HG02970 (cell line): ENCODE results near the gene ATP2A2.

Experiments used
- ATAC-seq: cut with Tn5 transposase; IDR thresholded peaks from one replicate; pipeline ENCODE4 v1.9.1; 2021; ENCODE audit warnings: mild to moderate bottlenecking, moderate library complexity, moderate number of reproducible peaks; ENCODE audit not compliant: unreplicated experiment, low FRiP score

Gene ATP2A2

GRCh38 chr12:110256780-110257431 lies 24.1 kb upstream of the ATP2A2 start:
- ATAC-seq = no peak

DNA sequence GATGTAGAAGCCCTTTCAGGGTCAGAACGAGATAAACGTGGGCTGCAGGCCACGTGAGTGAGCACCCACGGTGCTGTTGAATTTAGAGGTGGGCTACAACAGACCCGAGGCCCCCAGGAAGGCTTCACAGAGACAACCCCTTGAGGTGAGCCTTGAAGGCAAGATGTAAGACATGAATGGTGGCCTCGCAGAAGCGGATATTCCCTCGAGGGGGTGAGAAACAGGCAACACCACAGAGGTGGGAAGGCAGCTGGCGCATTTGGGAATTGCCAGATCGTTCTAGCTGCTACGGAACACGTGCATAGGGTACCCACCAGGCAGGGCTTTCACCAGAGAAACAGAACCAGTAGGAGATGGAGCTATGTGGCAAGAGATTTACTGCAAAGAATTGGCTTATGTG lies 22.6 kb upstream of the ATP2A2 start:
- no peak for ATAC-seq

DNA sequence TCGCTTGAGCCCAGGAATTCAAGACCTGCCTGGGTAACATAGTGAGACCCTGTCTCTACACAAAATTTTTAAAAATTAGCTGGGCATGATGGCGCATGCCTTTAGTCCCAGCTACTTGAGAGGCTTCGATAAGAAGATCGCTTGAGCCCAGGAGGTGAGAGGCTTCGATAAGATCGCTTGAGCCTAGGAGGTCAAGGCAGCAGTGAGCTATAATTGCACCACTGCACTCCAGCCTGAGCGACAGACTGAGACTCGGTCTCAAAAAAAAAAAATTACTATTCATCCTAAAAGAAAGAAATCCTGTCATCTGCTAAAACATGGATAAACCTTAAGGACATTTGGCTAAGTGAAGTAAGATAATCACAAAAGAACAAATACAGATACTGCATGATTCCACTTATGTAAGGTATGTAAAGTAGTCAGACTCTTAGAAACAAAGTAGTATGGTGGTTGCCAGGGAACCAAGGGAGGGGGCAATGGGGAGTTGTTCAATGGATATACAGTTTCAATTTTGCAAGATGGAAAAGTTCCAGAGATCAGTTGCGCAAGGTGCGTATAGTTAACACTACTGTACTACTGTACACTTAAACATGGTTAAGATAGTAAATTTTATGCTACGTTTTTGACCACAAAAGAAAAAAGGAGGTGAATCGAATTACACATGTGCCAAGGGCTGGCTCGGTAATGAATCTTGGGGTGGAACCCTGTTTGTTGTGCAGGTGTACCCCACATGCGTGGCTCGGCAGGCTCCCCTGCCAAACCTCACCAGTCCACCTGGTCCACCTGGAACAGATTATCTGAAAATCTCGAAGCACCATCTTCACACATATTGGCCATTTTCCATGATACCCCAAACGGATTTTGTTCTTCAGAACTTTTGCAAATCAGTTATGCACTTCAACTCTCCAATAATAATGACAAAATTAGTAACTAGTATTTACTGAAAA lies 18.3 kb upstream of the ATP2A2 start:
- ATAC-seq = no peak

- no peak for ATAC-seq
Measured at GRCh38 chr12:110266381-110266960, 14.6 kb upstream of the ATP2A2 start.

DNA sequence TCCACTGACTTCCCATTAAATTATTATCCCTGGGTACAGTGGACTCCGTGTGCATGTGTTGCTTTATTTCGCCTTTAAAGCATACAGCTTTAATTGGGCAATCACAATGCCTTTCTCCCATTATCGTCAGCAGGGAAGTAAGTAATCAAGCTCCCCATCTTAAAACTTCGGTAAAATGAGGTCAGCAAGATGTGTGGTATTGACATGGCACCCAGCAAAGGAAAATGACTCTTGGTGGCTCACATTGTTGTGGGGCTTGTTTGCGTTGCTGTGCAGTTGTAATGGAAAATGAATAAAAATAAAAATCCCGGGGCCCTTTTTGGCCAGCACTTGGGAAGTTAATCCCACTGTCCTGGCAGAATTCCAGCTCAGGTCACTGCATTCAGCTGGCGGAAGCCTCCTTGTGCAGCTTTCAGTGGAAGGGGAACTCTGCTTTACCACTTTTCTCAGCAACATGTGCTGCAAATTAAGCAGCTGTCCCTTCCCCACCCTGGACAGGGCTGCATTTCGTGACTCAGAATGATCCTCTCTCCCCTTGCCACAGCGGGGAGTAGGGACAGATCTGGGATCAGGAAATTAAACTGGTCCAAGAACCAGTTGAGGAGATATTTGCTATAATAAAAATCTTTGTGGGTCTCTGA lies 13.9 kb upstream of the ATP2A2 start:
- ATAC-seq = no peak

GRCh38 chr12:110269622-110270124 lies 11.4 kb upstream of the ATP2A2 start:
- no peak for ATAC-seq

DNA sequence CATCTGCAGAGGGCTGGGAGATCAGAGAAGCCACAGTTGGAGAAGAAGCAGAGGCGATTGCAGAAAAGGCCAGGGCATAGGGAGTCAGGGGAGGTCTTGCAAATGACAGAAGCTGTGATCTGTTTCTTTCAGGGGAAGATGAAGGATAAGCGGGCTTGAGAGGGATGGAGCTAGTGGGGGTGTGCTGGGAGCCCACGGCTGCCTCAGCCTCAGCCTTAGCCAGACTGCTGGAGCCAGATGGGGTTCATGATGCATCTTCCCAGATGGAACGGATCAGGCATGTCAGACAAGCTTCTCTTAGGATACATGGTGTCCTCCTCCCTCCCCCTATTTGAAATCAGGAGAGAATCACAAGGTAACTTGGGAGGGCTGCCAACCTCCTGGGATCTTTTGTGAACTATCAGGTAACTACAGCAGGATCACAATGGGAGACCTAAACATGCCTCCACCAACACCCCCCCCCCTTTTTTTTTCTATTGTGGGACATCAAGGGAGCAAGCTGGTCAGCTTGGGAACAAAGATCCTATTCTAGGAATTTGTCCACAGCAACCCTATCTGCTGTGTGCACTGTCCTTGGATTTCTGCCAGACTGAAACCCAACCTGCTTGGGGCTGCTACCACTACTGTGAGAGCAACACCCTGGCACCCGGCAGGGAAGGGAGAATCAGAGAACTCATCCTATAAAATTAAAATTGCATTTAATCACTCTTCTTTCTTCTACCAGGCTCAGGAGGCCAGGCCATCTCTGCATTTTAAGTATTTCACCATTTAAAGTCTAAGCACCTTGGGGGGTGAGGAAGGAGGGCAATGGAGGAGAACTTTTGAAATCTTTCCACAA lies 10.7 kb upstream of the ATP2A2 start:
- ATAC-seq = no peak

DNA sequence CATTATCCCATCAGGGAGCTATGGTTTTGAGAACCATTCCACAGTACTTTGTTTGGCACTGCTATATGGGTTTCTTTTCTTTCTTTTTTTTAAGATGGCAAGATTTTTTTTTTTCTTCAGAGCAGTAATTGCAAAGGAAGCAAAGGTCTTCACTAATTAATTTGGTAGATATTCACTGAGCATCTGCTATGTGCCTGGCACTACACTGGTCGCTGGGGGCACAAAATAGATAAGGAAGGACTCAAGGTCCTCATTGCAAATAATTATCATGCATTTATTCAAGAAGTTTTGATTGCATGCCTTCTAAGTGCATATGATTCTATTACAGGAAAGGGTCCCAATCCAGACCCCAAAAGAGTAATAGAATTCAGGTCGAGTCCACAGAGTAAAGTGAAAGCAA lies 10.0 kb upstream of the ATP2A2 start:
- no peak for ATAC-seq

DNA sequence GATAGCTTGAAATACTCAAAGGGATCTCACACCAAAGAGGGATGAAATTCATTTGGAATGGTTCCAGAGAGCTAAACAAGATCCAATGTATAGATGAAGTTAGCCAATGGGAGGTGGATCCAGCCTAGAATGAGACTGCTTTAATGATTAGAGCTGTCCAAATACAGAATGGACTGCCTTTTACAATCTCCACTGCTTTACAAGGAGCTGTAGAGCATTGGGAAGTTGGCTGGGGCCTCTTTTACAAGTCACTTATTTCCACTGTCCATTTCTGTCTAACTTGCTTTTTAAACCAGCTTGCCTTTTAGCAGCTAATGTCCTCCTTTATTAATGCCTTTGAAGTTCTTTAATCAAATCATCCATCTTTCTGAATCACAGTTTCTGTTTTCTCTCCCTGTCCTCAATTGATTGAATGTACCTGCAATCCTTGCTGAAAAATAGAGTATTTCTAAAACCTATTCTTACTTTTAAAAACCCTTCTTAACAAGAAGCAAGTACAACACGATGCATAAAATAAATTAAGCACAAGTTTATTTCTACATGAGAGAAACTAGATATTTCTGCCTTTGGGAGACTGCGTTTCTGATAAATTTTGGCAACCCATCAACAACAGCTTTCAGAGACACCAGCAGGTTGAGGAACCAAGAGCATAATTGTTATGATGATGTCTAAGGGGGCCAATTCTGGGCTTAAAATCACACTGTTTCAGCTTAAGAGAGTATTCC lies 3.4 kb upstream of the ATP2A2 start:
- no peak for ATAC-seq

GRCh38 chr12:110278255-110278536 lies 2.9 kb upstream of the ATP2A2 start:
- no peak for ATAC-seq

GRCh38 chr12:110279566-110280375 lies 1.3 kb upstream of the ATP2A2 start:
- no peak for ATAC-seq

DNA sequence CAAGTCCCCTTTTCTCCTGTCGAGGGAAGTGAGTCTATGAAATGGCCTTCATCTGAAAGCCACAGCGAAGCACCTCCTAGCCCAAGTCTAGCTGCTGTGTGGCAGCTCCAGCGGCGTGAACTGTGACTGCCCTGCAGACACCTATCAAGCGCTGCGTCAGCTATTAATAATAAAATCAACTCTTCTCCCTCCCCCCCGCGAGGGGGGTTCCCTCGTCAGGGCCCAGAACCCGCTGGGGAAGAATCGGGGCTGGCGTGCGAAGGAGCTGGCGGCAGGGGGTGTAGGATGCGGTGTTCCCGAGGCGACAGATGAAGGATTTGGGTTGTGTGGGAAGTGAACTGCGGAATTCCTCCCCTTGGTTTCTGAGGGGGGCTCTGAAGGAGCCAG lies 662 bp upstream of the ATP2A2 start:
- no peak for ATAC-seq

DNA sequence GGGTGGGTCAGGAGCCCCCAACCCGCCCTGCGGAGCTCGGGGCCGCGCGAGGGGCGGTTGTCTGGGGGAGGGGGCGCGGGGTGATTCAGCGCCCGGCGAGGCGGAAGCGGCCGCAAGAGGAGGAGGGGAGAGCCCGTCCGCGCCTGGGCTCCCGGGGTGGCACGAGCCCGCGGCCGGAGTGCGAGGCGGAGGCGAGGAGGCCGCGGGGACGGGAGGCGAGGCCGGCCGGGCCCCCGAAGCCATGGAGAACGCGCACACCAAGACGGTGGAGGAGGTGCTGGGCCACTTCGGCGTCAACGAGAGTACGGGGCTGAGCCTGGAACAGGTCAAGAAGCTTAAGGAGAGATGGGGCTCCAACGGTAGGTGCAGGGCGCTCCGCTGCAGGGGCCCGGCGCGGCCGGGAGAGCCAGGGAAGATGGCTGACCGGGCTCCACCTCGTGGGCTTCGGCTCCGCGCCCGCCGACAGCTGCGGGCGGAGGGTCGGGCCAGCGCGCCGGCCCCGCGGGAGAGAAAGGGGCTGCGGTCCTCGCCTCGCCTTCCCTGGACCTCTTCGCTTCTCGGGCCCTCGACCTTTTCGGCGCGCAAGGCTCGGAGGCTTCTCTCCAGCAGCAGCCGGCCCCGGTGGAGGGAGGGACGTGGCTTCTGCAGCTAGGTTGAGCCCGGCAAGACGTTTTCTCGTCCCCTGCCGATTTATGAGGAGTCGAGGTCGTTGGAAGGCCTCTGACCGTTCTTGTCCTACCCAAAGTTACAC lies 677 bp downstream of the ATP2A2 start:
- ATAC-seq = peak; percentile 27

- no peak for ATAC-seq
Measured at GRCh38 chr12:110282300-110282860, 1.3 kb downstream of the ATP2A2 start.

- no peak for ATAC-seq
Measured at GRCh38 chr12:110282956-110283817, 2.1 kb downstream of the ATP2A2 start.

DNA sequence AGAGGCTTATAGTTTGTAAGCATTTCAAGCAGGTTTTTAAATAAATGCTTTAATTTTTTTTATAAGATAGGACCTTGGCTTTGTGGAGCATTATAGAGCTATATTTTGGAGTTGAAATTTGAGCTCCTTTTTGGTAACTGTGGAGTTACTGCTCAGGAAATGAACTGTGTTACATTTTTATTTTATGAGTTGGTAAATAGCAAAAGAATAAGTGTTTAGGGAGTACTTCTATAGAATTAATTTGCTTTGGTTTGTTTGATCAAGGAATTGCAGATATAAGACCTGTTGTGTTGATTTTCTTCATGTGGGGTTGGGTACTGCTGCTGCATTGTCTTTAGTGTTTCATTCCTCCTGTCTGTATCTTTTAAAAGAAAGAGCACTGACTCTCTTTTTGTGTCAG lies 3.5 kb downstream of the ATP2A2 start:
- no peak for ATAC-seq

GRCh38 chr12:110286623-110287022 lies 5.6 kb downstream of the ATP2A2 start:
- ATAC-seq = no peak
